Progenitor cell of endocrine pancreas (in vitro differentiated cells): ENCODE data around the gene CTNNBIP1. TPM values are rescaled to one million over a fixed set of nuclear protein-coding genes. Genes with fewer than 3 reads are reported as not detected.

ENCODE experiments used
- DNase-seq: peaks from one replicate; pipeline ENCODE4 v3.0.0; 2021; ENCODE audit warnings: low spot score; ENCODE audit not compliant: unreplicated experiment
- H3K27ac Mint-ChIP-seq: 2 replicates; pipeline ENCODE4 v1.8.0; 2021; ENCODE audit warnings: mild to moderate bottlenecking, moderate library complexity, mixed read lengths
- H3K27me3 Mint-ChIP-seq: 2 replicates; pipeline ENCODE4 v1.8.0; 2021; ENCODE audit warnings: mixed read lengths
- H3K36me3 Mint-ChIP-seq: 2 replicates; pipeline ENCODE4 v1.8.0; 2022; ENCODE audit warnings: mixed read lengths; ENCODE audit not compliant: insufficient read depth
- H3K4me1 Mint-ChIP-seq: 2 replicates; pipeline ENCODE4 v1.8.0; 2021; ENCODE audit warnings: low read depth, mixed read lengths
- H3K4me3 Mint-ChIP-seq: 2 replicates; pipeline ENCODE4 v1.8.0; 2021; ENCODE audit warnings: low read depth, mild to moderate bottlenecking, moderate library complexity, mixed read lengths
- H3K9me3 Mint-ChIP-seq: 2 replicates; pipeline ENCODE4 v1.8.0; 2021; ENCODE audit warnings: low read depth, mixed read lengths
- CTCF ChIP-seq: fragments of 200-600 bp; sonication (generic); IDR thresholded peaks from one replicate; pipeline ENCODE4 v1.5.0; 2021; ENCODE audit warnings: antibody characterized with exemption, mild to moderate bottlenecking; ENCODE audit not compliant: unreplicated experiment
- total RNA-seq: library from RNA; stranded (reverse); gene quantifications from 2 replicates; pipeline ENCODE4 v1.2.1, GENCODE V29; 2021

Gene CTNNBIP1
- total RNA-seq, 1 donor from 2014 or later: 79.9 TPM

GRCh38 chr1:9908871-9909233 is 1.2 kb downstream of the CTNNBIP1 start:
- H3K4me1 Mint-ChIP-seq: peaks cover 36% of the 10 kb centered on the region
- no peak for TF ChIP-seq CTCF
- peak overlapping the region; percentile 97 for H3K27ac Mint-ChIP-seq
- peaks cover 4% of the 10 kb centered on the region for H3K36me3 Mint-ChIP-seq
- H3K4me3 Mint-ChIP-seq: peak overlapping the region; percentile 99
- DNase-seq: no peak
- H3K9me3 Mint-ChIP-seq: no peaks in the 10 kb centered on the region
- H3K27me3 Mint-ChIP-seq: no peaks in the 10 kb centered on the region

- H3K36me3 Mint-ChIP-seq: peaks cover 4% of the 10 kb centered on the region
- H3K4me1 Mint-ChIP-seq: peaks cover 36% of the 10 kb centered on the region
- no peaks in the 10 kb centered on the region for H3K9me3 Mint-ChIP-seq
- no peaks in the 10 kb centered on the region for H3K27me3 Mint-ChIP-seq
- TF ChIP-seq CTCF: no peak
- no peak for DNase-seq
- H3K4me3 Mint-ChIP-seq: no peak overlapping the region
- no peak overlapping the region for H3K27ac Mint-ChIP-seq
These were observed 2.6 kb downstream of the CTNNBIP1 start for GRCh38 chr1:9907441-9907840.

- H3K9me3 Mint-ChIP-seq: no peaks in the 10 kb centered on the region
- H3K4me1 Mint-ChIP-seq: peaks cover 37% of the 10 kb centered on the region
- peaks cover 4% of the 10 kb centered on the region for H3K36me3 Mint-ChIP-seq
- no peak overlapping the region for H3K4me3 Mint-ChIP-seq
- no peaks in the 10 kb centered on the region for H3K27me3 Mint-ChIP-seq
- H3K27ac Mint-ChIP-seq: no peak overlapping the region
- no peak for TF ChIP-seq CTCF
- DNase-seq: no peak
These were observed 3.6 kb downstream of the CTNNBIP1 start for GRCh38 chr1:9906466-9906865.

GRCh38 chr1:9905010-9905409 is 5.1 kb downstream of the CTNNBIP1 start:
- H3K36me3 Mint-ChIP-seq: peaks cover 4% of the 10 kb centered on the region
- no peak overlapping the region for H3K4me3 Mint-ChIP-seq
- no peak overlapping the region for H3K27ac Mint-ChIP-seq
- DNase-seq: no peak
- H3K9me3 Mint-ChIP-seq: no peaks in the 10 kb centered on the region
- peaks cover 45% of the 10 kb centered on the region for H3K4me1 Mint-ChIP-seq
- no peaks in the 10 kb centered on the region for H3K27me3 Mint-ChIP-seq
- TF ChIP-seq CTCF: no peak

GRCh38 chr1:9904596-9904995 is 5.5 kb downstream of the CTNNBIP1 start:
- no peak overlapping the region for H3K27ac Mint-ChIP-seq
- H3K27me3 Mint-ChIP-seq: no peaks in the 10 kb centered on the region
- peaks cover 4% of the 10 kb centered on the region for H3K36me3 Mint-ChIP-seq
- H3K9me3 Mint-ChIP-seq: no peaks in the 10 kb centered on the region
- H3K4me1 Mint-ChIP-seq: peaks cover 45% of the 10 kb centered on the region
- no peak for DNase-seq
- H3K4me3 Mint-ChIP-seq: no peak overlapping the region
- TF ChIP-seq CTCF: no peak
